ENCODE results near the gene MRPL55.

The MRPL55 gene

DNA sequence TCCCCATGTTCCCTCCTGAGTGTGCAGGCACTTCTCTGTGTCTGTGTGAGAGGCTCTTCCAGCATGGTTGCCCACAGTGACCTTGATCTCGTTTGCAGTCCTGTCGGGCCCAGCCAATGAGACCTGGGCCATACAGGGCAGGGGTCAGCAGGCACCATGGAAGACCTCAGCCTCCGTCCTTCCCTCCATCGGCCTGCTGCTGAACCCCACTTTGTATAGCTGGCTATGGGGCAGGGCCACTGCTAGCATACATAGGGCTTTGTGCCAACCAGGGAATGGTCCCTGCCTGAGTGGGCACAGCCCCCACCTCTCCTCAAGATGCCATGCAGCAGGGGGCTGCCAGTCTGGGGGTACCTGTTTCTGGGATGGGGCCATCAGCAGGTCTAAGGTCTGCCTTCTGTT, 9.8 kb downstream of the MRPL55 start:
- no peak for FAIRE-seq

DNA sequence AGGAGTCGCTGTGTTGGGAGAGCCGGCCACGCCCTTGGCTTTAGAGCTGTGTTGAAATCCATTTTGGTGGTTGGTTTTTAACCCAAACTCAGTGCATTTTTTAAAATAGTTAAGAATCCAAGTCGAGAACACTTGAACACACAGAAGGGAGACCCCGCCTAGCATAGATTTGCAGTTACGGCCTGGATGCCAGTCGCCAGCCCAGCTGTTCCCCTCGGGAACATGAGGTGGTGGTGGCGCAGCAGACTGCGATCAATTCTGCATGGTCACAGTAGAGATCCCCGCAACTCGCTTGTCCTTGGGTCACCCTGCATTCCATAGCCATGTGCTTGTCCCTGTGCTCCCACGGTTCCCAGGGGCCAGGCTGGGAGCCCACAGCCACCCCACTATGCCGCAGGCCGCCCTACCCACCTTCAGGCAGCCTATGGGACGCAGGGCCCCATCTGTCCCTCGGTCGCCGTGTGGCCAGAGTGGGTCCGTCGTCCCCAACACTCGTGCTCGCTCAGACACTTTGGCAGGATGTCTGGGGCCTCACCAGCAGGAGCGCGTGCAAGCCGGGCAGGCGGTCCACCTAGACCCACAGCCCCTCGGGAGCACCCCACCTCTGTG, 10.7 kb downstream of the MRPL55 start:
- no peak for FAIRE-seq

DNA sequence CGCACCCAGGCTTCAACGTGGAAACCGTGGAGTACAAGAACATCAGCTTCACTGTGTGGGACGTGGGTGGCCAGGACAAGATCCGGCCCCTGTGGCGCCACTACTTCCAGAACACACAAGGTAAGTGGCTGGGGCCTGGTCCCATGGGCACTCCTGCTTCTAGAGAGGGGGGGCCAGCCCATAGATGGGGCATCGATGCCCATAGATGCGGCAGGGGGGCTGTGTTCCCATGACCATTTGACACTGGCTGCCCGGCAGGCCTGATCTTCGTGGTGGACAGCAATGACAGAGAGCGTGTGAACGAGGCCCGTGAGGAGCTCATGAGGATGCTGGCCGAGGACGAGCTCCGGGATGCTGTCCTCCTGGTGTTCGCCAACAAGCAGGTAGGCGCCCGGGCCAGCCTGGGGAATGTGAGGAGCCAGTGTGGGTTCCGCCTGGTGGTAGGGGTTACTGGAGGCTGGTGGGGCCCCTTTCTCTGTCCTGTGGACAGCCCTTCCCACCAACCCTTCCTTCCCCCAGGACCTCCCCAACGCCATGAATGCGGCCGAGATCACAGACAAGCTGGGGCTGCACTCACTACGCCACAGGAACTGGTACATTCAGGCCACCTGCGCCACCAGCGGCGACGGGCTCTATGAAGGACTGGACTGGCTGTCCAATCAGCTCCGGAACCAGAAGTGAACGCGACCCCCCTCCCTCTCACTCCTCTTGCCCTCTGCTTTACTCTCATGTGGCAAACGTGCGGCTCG, 11.6 kb downstream of the MRPL55 start:
- FAIRE-seq = no peak

DNA sequence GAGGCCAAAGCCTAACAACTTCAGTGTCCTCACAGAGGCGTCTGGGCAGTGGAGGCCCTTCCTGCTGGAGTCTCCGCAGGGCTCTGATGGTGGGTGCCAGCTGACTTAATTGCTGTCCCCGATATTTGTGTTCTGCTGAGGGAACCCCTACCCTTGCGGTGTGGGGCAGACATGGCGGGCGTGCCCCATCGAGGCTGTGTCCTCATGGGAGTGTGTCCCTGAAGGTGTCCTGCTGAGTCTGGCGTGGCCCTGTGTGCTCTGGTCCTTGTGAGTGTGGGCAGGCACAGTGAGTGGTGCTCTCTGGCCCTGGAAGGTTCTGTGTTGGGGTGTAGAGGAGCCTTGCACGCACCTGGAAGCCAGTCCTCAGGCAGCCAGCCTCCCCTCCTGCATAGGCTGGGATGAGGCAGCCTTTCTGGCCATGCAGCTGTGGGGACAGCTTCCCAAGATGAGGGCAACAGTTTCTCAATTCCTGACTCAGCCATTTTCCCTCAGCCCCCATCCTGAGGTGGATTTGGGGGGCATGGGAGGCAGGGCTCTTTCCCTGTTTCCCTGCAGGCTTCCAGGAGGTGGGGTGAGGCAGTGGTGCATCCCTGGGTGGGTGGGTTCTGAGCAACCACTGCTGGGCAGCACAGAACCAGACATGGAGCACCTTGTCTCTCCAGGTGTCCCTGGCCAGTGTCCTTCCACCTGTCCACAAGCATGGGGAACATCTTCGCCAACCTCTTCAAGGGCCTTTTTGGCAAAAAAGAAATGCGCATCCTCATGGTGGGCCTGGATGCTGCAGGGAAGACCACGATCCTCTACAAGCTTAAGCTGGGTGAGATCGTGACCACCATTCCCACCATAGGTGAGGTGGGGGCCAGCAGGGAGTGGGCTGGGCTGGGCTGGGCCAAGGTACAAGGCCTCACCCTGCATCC, 12.4 kb downstream of the MRPL55 start:
- FAIRE-seq = no peak

DNA sequence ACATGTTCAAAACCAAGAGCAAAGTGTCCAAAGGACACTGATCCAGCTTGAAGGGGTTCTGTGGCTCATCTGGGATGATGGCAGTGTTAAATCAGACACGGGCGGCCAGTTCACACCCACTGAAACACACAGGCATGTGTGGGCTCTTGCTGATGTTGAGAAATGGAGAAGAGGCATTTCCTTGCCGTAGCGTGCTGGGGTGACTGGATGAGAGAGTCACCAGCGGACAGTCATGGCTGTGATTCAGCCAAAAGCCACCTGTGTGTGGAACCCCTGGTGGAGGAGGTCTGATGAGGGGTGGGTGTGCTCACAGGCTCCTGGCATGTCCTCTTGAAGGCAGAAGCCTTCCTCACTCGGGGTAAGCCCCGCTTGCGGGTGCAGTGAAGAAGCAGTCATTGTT, 13.2 kb downstream of the MRPL55 start:
- FAIRE-seq = no peak

- no peak for FAIRE-seq
Observed at GRCh38 chr1:228095161-228095560, 13.9 kb downstream of the MRPL55 start.

- no peak for FAIRE-seq
Observed at GRCh38 chr1:228094432-228095016, 14.6 kb downstream of the MRPL55 start.

DNA sequence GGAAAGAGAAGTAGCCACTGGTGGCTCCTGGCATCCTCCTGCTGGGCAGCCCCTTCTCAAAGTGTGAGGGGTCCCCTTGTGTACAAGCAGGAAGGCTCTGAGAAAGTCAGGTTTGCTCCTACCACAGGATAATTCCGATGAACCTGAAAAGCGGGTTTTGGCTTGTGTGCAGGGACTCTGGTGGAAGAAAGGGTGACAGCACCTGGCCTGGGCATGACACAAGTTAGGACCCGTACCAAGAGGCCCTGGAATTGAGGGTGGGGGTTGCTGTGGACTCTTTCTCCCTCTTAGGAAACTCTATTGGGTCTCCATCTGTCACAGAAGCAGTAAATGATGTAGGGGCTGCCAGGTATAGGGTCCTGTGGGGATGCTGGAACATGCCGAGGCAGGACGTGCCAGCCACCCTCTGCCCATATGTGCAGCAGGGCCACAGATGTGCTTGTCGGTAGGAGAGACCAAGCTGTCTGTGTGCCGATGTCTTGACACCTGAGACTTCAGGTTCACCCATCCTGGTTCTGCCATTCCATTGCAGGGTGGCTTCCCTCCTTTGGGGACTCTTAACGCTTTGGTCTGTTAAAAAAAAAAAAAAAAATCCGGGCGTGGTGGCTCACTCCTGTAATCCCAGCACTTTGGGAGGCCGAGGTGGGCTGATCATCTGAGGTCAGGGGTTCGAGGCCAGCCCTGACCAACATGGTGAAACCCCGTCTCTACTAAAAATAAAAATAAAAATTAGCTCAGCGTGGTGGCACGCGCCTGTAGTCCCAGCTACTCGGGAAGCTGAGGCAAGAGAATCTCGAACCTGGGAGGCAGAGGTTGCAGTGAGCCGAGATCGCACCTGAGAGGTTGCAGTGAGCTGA, 15.8 kb downstream of the MRPL55 start:
- no peak for FAIRE-seq

GRCh38 chr1:228092342-228093049, 16.6 kb downstream of the MRPL55 start:
- no peak for FAIRE-seq

DNA sequence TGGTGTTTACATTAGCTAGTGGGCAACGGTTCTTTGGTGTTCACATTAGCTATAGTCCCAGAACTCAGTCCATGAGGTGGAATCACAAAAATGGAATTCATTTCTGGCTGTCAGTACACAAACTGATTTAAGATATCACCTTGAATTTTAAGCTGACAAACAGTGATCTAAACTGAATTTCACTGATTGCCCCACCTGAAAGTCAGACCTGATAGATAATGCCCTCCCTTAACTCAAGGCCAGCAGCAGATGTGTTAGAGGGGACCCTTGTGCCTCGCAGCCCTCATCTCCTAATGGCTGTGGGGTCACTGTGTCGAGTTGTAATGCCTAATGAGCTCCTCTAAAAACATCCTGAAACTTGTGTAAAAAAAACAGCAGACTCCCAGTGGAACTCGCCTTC, 18.0 kb downstream of the MRPL55 start:
- FAIRE-seq = no peak

DNA sequence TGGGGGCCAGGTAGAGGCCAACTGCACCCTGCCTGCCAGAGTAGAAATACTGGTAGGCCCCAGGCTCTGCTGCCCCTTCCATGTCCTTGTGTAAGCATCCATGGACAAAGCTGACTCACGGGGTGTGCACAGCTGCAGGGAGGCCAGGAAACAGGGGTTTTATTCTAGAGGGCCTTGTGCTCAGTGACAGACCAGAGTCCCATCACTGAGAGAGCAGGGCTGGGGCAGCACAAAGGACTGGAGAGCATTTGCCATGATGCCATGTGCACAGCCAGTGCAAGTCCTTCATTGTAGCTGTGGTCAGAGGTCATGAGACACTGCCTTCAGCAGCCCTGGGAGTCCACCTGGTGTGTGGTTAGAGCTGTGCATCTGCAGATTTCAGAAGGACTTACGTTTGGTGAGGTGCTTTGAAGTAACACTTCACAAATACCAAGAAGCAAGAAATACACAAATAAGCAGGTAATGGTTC, 18.5 kb downstream of the MRPL55 start:
- no peak for FAIRE-seq

- FAIRE-seq = no peak
Observed at GRCh38 chr1:228089519-228090380, 19.3 kb downstream of the MRPL55 start.

- no peak for FAIRE-seq
Observed at GRCh38 chr1:228088586-228089498, 20.3 kb downstream of the MRPL55 start.

DNA sequence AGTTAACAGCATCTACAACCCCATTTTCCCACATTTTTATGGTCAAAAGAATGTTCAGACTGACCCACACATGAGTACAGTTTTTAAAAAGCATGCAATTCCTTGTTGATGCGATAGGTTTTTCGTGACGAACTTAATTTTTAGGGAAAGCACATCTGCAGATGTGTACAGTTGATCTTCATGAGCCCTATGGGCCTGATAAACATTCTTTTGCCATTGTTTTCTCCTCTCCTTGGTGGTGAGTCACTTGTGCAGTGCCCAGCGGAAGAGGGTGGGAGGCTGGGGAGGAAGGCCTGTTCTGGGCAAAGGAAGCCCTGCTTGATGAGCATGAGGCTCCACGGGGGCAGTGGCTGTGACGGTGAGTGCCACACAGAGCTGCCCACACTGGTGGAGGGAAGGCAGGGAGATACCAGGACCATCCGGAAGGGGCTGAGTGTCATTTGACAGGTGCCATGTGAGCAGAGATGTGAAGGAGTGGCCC, 21.3 kb downstream of the MRPL55 start:
- no peak for FAIRE-seq

DNA sequence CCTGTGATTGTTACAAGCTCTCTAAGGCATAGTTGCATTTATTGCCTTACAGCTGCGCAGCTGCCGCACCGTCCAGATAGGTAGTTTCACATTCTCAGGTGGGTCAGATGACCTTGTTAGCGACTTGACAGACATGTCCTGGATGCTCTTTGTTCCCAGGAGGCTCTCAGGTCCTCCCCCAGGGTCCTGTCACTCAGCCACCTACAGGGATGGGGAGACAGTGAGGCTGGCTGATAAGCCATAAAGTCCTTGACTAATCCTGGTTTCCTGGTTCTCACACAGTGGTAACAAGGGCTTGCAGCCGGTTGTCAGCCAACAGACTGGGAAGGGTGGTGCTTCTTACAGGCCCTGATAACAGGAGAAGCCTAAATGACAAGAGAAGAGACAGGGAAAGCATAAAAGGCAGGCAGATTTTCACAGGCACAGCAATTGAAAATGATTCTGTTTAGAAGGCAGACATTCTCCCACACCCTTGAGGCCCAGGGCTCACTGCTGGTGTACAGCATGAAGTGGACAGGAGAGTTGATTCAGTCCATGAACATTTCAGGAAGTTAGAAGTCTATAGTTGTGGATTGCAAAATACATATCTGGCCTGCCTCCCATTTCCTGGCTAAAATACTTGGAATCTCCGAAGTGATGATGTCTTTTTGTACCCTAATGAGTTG, 23.7 kb downstream of the MRPL55 start:
- no peak for FAIRE-seq

DNA sequence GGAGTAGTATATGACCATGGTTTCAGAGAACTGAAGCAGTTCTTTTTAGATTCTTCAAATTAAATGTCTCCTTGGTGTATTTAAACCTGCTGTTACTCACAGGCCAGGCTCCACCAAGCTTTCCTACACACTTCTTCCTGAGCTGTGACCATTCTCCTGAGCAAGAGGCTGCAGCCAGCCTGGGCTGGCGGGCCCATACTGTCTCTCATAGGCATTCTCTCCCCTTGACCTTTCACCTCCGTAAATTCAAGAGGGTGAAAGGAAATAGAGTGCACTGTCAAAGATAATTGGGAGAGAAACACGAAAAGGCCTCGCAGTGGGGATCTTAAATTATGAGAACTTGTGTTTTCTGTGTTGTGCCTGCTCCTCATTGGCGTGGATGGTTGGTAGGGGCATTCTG, 24.3 kb downstream of the MRPL55 start:
- no peak for FAIRE-seq

GRCh38 chr1:228084325-228084724, 24.8 kb downstream of the MRPL55 start:
- no peak for FAIRE-seq

GRCh38 chr1:228083871-228084278, 25.2 kb downstream of the MRPL55 start:
- FAIRE-seq = no peak

All from G401.6 (cell line).